GM18508 (cell line): ENCODE results near the gene SNX25.
"Not testable (repeated sequence)": the region's sequence is repeated elsewhere in the genome, so short reads cannot be mapped to it uniquely, and the experiment has no call there.

Experiments
- ATAC-seq: cut with Tn5 transposase; IDR thresholded peaks from one replicate; pipeline ENCODE4 v1.9.1; 2021; ENCODE audit warnings: moderate number of reproducible peaks; ENCODE audit not compliant: insufficient read depth, unreplicated experiment

Gene SNX25

GRCh38 chr4:185227713-185228278, 18.4 kb downstream of the SNX25 start:
- no peak for ATAC-seq

DNA sequence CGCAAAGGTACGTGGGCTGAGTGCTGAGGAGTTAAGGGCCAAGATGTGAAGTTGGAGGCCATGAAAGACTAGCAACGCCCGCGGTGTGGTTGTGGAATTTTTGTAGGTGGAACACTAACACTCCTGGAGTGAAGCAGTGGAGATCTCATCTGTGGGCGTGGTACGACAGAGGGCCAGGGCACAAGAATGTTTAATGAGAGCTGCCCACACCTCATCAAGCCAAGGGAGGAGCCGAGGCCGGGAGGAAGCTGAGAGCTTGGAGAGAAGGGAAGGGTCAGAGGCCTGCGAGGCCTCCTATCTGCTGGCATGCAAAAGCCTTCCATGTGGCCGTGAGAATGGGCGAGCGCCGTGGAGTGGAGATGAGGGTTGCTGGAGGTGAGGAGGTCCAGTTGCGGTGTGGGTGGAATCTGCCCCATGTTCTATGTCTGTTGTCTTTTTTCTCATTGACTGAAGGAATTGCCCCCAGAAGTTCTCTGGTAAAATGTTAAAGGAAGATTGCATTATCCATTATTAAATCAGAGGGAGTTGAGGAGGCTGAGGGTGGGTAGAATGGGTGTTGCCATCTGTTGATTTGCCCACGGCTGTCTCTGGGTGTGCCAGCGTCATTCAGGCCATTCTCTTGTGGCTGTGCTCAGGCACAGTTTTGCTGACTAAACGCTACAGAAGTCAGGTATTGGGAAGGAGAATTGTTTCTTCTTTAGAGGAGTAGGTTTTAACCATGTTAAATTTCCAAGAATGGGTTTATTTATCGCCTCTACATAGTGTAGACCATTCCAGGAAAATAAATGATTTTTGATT, 19.8 kb downstream of the SNX25 start:
- no peak for ATAC-seq

DNA sequence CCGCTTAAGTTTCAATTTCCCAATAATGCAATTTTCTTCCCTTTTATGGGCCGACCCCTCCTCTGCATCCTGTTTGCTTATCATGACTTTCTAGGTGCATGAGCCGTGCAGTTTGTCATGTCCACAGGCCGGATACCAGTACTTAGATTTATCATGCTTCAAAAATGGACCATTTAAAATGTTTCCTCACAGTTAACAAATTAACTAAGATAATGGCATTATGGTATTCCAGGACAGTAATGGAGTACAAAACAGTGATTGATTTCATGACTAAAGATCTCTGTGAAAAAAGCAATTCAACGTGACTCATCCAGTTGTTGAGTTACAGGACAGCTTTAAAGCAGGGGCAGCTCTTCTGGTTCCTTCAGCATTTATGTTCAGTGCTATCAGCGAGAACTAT, 23.0 kb downstream of the SNX25 start:
- ATAC-seq: no peak

- no peak for ATAC-seq
Measured at GRCh38 chr4:185235119-185235842, 25.9 kb downstream of the SNX25 start.

DNA sequence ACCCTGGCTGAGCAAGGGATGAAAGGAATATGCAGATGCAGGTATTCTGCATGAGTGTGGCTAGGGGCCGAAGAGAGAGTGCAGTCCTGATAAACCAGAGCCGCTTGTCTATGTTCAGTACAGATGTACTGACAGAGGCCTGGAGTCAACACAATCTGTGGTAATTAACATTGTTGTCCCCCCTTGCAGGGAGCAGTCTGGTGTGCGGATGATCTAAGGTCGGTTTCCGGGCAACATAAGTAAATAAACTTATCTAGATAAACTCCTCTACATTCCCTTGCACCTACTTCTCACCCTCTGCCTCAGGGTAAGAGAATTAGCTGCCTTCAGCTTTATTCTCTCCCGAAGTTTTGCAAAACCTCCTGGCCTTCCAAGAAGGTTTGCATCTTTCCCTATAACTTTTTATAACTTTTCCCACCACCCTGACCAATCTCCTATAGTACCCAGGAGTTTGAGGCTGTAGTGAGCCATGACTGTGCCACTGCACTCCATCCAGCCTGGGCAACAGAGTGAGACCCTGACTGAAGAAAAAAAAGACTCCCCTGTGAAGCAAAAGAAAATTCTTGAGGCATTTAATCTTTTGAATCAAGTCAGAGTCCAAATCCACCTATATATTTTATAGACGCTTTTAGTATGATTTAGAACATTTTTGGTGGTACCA, 26.6 kb downstream of the SNX25 start:
- ATAC-seq: no peak

DNA sequence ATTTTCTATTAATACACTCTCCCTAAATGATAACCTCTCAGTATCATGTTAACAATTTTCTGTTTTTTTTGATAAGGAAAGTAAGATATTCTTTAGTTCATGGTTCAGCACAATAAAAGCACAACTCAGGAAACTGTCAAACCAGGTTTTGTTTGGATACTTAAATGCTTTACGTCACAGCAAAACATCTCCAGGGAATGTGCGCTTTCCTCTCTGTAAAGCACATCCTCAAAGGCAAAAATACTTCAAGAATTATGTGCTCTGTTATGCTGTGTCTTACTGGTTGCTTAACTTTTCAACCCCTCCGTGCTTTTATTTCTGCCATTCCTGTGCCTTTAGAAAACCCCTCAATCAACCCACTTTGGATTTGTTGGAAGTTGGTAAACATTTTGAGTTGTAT, 27.8 kb downstream of the SNX25 start:
- ATAC-seq: no peak

GRCh38 chr4:185238215-185238681, 28.9 kb downstream of the SNX25 start:
- ATAC-seq: no peak

- no peak for ATAC-seq
Measured at GRCh38 chr4:185238750-185239149, 29.4 kb downstream of the SNX25 start.

- ATAC-seq: not testable (repeated sequence)
Measured at GRCh38 chr4:185240486-185240885, 31.1 kb downstream of the SNX25 start.

DNA sequence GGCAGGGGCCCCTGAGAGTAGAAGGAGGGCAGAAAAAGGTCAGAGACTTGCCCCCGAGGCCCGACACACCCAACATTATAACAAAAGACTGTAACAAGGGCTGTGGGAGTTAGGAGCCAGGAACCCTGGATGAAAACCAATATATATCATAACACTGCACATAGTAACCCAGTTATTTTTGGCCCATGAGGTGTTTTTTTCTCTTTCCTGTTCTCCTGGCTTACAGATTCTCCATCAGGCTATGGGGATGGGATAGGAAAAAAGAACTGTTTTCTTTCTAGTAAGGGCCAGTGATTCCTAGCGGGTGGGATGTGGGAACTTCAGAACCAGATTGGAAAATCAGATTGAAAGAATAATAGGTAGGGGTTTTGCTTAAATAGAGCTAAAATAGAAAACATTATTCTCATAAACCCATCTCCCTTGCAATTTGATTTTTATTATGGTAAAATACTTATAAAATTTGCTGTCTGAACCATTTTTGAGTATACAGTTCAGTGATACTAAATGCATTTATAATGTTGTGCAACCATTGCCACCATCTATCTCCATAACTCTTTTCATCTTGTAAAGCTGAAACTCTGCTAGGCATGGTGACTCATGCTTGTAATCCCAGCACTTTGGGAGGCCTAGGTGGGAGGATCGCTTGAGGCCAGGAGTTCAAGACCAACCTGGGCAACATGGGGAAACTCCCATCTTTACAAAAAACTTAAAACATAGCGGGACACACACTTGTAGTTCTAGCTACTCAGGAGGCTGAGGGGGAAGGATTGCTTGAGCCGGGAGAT, 33.5 kb downstream of the SNX25 start:
- ATAC-seq: no peak

- no peak for ATAC-seq
Measured at GRCh38 chr4:185243879-185244278, 34.5 kb downstream of the SNX25 start.

- ATAC-seq: no peak
Measured at GRCh38 chr4:185244763-185245162, 35.4 kb downstream of the SNX25 start.

- no peak for ATAC-seq
Measured at GRCh38 chr4:185246453-185246852, 37.1 kb downstream of the SNX25 start.

DNA sequence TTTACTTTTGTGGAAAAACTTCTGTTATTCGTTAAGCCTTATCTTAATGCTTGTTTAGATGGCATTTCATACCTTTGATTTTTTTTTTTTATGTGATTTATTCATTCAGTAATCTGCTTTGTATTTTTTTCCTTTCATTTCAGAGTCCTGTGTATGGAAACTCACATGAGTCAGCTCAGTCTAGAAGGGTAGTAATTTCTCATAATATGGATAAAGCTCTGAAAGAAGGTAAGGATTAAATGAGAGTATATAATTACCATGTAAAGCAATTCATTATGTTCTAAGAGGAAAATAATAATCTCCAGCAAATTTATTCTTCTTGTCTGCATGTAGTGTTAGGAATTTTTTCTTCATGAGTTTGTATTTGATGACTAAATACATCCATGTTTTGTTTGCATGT, 37.8 kb downstream of the SNX25 start:
- ATAC-seq: no peak

DNA sequence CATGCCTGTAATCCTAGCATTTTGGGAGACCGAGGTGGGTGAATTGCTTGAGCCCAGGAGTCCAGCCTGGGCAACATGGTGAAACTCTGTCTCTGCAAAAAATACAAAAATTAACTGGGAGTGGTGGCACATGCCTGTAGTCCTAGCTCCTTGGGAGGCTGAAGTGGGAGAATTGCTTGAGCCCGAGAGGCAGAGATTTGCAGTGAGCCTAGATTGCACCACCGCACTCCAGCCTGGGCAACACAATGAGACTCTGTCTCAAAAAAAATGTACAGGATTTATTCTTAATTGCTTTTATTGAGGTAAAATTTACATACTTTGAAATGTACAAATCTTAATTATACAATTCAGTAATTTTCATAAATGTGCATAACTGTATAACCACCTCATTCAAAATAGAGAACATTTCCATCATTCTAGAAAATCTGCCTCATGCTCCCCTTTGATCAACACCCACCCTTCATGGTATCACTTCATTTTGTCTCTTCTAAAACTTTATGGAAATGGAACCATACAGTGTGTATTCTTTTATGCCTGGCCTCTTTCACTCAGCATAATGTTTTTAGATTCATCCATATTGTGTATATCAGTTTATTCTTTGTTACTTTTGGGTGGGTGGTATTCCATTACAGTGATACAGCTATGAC, 39.1 kb downstream of the SNX25 start:
- ATAC-seq: no peak

GRCh38 chr4:185249105-185249504, 39.7 kb downstream of the SNX25 start:
- no peak for ATAC-seq

- no peak for ATAC-seq
Measured at GRCh38 chr4:185254434-185254833, 45.0 kb downstream of the SNX25 start.

DNA sequence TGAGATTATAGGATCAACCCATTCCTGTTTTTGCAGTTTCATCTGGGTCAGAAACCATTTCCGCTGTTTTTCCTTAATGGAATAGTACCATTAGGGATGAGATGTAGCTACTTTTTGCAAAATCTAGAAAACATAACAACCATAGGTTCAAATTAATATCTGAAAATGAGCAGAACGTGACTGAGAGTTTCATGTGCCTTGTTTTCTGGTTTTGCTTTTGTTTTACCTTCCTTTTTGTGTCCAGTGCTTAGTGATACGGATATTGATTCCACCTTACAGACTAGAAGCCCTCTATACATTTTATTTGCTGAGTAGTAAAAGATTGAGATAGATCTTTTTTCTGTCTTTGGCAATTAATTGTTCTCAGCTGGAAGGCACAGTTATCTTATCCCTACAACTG, 46.5 kb downstream of the SNX25 start:
- ATAC-seq: no peak

DNA sequence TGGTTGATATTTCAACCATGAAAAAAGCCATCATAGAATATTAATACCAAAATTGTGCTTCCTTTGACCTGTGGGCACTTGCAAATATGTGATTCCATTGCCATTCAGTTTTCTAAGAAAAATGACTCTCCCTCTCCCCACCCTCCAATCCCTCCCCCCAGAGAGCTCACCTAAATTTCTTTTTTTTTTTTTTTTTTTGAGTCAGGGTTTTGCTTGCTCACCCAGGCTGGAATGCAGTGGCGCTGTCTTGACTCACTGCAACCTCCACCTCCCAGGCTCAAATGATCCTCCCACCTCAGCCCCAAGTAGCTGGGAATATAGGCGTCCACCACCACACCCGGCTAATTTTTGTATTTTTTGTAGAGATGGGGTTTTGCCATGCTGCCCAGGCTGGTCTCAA, 47.0 kb downstream of the SNX25 start:
- no peak for ATAC-seq

DNA sequence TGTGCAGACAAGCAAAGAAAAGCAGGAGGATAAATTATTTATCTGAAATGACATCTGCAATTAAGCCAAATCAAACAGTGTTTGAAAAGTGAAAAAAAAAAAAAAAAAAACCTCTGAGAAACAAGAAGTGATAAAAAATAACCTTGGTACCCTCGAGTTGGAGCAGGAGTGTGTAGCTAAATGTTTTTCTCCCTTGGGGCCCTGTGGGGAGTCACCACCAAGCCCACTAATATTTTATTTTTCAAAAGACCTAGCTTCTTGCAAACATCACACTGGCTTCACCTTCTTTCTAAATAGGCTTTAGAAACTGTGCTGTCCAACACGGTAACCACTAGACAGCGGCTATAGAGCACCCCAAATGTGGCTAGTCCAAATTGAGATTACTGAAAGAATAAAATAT, 47.7 kb downstream of the SNX25 start:
- ATAC-seq: no peak
